Spleen (tissue), 7 donors: ENCODE data around the gene SMARCAD1.

ENCODE experiments used
- POLR2A ChIP-seq, 3 donors: fragments of 450-650 bp; IDR thresholded peaks; one replicate each; pipeline ENCODE4 v1.5.1; 2017; ENCODE audit warnings: antibody characterized with exemption in 3 of 3, mild to moderate bottlenecking in 1 of 3
- POLR2AphosphoS5 ChIP-seq, 3 donors: sonication (generic); formaldehyde crosslinking; IDR thresholded peaks; one replicate each; pipeline ENCODE4 v1.5.1; 2017; ENCODE audit warnings: antibody characterized with exemption in 3 of 3
- TF ChIP-seq, protein P1 (sequence below), 11 experiments: fragments of 200-600 bp in 7 of 11; fragments of 450-650 bp in 4 of 11; sonication (generic) in 4 of 11; IDR thresholded peaks in 8 of 11; conservative IDR thresholded peaks in 3 of 11; 1 replicate in 7 of 11; 2 replicates in 4 of 11; pipeline versions ENCODE4 v1.4.0 to v1.8.0; 2016 to 2021; ENCODE audit warnings: antibody characterized with exemption in 11 of 11, inconsistent platforms in 4 of 11, mild to moderate bottlenecking in 1 of 11
- donor health status: DM: no; HTN: no; CAD: no; lungs with moderate emphysema.
- donor health status: DM: no; HTN: no; CAD: no.
- donor health status: DM: no; HTN: no; CAD: no.

DNA sequence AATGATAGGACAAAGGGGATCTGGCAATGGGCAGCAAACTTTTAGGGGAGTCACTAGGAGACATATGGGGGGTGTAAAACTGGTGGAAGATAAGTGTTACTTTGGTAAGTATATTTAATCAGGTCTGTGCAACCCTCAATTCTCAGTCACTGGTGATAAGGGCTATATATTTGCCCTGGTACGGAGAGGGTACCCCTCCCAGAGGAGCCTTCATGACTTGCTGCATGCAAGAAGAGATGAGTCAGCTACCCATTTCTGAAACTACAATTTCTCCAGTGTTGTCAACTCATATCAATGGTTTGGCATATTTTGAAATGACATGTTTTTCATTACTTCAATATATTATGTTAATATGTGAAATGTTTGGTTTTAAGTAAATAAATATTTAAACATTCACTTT lies 14.3 kb downstream of the SMARCAD1 start:
- TF ChIP-seq POLR2A (IDR thresholded peaks at IDR 0.05), result no peak
- TF ChIP-seq POLR2AphosphoS5 (IDR thresholded peaks at IDR 0.05), result no peak
- TF ChIP-seq, protein P1, sequence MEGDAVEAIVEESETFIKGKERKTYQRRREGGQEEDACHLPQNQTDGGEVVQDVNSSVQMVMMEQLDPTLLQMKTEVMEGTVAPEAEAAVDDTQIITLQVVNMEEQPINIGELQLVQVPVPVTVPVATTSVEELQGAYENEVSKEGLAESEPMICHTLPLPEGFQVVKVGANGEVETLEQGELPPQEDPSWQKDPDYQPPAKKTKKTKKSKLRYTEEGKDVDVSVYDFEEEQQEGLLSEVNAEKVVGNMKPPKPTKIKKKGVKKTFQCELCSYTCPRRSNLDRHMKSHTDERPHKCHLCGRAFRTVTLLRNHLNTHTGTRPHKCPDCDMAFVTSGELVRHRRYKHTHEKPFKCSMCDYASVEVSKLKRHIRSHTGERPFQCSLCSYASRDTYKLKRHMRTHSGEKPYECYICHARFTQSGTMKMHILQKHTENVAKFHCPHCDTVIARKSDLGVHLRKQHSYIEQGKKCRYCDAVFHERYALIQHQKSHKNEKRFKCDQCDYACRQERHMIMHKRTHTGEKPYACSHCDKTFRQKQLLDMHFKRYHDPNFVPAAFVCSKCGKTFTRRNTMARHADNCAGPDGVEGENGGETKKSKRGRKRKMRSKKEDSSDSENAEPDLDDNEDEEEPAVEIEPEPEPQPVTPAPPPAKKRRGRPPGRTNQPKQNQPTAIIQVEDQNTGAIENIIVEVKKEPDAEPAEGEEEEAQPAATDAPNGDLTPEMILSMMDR (IDR thresholded peaks at IDR 0.05 in 8 of 11, conservative IDR thresholded peaks at IDR 0.05 in 3 of 11), result no peak
